Bronchial epithelial cell (primary cell): ENCODE data around the gene OR5M11. TPM values are rescaled to one million over a fixed set of nuclear protein-coding genes. Genes with fewer than 3 reads are reported as not detected.
"Not testable (repeated sequence)": the region's sequence is repeated elsewhere in the genome, so short reads cannot be mapped to it uniquely, and the experiment has no call there.

Source experiments
- DNase-seq: peaks from one replicate; pipeline ENCODE4 v3.0.0-alpha.2; 2010; ENCODE audit warnings: low read depth
- FAIRE-seq: peaks from 2 replicates; lab custom pipeline; 2011; peaks lifted over from hg19 to GRCh38; lab: Jason Lieb, UNC
- H3K27me3 ChIP-seq: 2 replicates; pipeline ENCODE4 v1.5.1; 2011; ENCODE audit warnings: low read length; ENCODE audit not compliant: control insufficient read depth, insufficient read depth
- H3K36me3 ChIP-seq: 2 replicates; pipeline ENCODE4 v1.5.1; 2011; ENCODE audit warnings: low read length; ENCODE audit not compliant: control insufficient read depth, insufficient read depth
- H3K4me3 ChIP-seq: 2 replicates; pipeline ENCODE4 v1.5.1; 2011; ENCODE audit warnings: mild to moderate bottlenecking, low read depth, low read length, control low read depth
- total RNA-seq: library from RNA; depleted of rRNA; stranded (reverse); fragments of >200 nt; gene quantifications from 2 replicates; pipeline ENCODE4 v1.2.1, GENCODE V29; 2014
- TF ChIP-seq, protein P1 (sequence below): IDR thresholded peaks from 2 replicates; pipeline ENCODE4 v1.5.1; 2011; ENCODE audit warnings: mild to moderate bottlenecking, moderate library complexity, low read length, control low read depth, inconsistent platforms; ENCODE audit not compliant: insufficient read depth, severe bottlenecking

OR5M11 gene
- total RNA-seq: not detected in 2 replicates

DNA sequence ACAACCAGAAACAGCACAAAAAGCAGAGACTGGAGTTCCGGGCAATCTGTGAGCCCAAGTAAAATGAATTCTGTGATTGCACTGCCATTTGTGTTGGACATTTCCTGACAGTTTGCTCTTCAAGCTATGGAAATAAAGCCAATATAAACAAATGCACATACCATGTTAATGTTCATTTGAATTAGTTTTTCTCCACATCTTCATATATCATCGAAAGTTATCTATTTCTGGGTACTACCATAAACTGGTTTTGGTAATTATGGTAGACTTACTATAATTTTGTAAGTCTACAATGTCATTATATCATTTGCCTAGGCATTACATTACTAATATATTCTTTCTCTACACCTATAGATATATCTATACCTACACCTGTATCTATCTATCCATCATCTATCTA lies at the start of gene OR5M11:
Gene OR5M11 (minus strand): TSS at position 101 of the 400 bp plus-strand sequence. CDS start 0 bp downstream, at position 101.
- H3K4me3 ChIP-seq: no peak within 1 kb of the TSS
- TF ChIP-seq, protein P1, sequence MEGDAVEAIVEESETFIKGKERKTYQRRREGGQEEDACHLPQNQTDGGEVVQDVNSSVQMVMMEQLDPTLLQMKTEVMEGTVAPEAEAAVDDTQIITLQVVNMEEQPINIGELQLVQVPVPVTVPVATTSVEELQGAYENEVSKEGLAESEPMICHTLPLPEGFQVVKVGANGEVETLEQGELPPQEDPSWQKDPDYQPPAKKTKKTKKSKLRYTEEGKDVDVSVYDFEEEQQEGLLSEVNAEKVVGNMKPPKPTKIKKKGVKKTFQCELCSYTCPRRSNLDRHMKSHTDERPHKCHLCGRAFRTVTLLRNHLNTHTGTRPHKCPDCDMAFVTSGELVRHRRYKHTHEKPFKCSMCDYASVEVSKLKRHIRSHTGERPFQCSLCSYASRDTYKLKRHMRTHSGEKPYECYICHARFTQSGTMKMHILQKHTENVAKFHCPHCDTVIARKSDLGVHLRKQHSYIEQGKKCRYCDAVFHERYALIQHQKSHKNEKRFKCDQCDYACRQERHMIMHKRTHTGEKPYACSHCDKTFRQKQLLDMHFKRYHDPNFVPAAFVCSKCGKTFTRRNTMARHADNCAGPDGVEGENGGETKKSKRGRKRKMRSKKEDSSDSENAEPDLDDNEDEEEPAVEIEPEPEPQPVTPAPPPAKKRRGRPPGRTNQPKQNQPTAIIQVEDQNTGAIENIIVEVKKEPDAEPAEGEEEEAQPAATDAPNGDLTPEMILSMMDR: no peak
- no peak for FAIRE-seq

DNA sequence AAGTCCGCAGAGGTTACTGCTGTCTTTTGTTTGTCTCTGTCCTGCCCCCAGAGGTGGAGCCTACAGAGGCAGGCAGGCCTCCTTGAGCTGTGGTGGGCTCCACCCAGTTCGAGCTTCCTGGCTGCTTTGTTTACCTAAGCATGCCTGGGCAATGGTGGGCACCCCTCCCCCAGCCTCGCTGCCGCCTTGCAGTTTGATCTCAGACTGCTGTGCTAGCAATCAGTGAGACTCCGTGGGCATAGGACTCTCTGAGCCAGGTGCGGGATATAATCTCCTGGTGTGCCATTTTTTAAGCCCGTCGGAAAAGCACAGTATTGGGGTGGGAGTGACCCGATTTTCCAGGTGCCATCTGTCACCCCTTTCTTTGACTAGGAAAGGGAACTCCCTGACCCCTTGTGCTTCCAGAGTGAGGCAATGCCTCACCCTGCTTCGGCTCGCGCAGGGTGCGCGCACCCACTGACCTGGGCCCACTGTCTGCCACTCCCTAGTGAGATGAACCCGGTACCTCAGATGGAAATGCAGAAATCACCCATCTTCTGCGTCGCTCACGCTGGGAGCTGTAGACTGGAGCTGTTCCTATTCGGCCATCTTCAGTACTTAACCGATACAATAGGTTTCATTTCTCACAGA lies 49.1 kb upstream of the OR5M11 start:
- DNase-seq, H3K4me3 ChIP-seq, H3K27me3 ChIP-seq, H3K36me3 ChIP-seq, FAIRE-seq: not testable (repeated sequence)

More for the DNA sequence above, at the start of gene OR5M11:
- no peaks in the 10 kb centered on the region for H3K36me3 ChIP-seq
- no peak for DNase-seq
- no peaks in the 10 kb centered on the region for H3K27me3 ChIP-seq

DNA sequence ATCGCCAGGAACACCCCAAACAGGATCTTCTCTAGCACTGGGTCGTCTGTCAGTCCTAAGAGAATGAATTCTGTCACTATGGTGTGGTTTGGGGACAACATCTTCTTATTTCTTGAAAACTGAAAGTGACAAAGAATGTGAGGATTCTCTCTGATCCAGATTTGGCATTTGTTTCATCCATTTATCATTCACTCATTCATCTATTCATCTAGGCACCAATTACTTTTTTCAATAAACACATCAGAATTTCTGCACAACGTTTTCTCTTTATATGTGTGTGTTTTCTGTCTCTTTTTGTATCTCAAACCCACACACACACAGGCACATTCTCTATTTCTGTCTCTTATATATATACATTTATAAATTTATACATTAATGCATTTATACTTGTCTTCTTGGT lies 34.6 kb upstream of the OR5M11 start, which contains the start of gene OR5M10:
Gene OR5M10 (minus strand): TSS at position 101 of the 400 bp plus-strand sequence. CDS start 0 bp downstream, at position 101.
- no peaks in the 10 kb centered on the region for H3K27me3 ChIP-seq
- no peaks in the 10 kb centered on the region for H3K36me3 ChIP-seq
- FAIRE-seq: no peak
- DNase-seq: no peak
- TF ChIP-seq, protein P1: no peak
- H3K4me3 ChIP-seq: no peak within 1 kb of the TSS

DNA sequence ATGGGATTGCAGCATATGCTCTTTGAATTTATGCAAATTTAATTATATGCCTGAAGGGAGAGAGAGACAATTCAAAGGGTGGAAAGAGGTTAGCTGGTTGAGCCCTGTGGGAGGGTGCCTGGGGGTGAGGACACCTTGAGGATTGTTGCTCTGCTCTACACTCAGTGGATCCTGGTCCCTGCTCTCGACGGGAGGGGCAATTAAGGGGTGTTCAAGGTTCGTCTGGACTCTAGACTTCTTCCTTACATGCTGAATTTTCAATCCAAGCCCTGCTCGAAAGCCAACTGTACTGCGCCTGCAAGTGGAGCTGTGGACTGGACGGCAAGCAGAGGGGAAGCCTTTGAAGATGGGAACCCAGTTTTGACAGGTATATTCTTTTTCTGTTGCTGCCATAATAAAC lies 15.5 kb upstream of the OR5M11 start:
- DNase-seq: no peak
- H3K36me3 ChIP-seq: no peaks in the 10 kb centered on the region
- no peak for FAIRE-seq
- TF ChIP-seq, protein P1: no peak
- no peak overlapping the region for H3K4me3 ChIP-seq
- no peaks in the 10 kb centered on the region for H3K27me3 ChIP-seq

DNA sequence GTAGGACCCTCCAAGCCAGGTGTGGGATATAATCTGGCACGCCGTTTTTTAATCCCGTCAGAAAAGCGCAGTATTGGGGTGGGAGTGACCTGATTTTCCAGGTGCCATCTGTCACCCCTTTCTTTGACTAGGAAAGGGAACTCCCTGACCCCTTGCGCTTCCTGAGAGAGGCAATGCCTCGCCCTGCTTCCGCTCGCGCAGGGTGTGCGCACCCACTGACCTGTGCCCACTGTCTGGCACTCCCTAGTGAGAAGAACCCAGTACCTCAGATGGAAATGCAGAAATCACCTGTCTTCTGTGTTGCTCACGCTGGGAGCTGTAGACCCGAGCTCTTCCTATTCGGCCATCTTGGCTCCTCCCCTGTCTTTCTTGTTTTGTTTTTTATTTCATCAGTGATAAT lies 11.6 kb upstream of the OR5M11 start:
- DNase-seq, H3K27me3 ChIP-seq, H3K36me3 ChIP-seq, H3K4me3 ChIP-seq, FAIRE-seq: not testable (repeated sequence)

DNA sequence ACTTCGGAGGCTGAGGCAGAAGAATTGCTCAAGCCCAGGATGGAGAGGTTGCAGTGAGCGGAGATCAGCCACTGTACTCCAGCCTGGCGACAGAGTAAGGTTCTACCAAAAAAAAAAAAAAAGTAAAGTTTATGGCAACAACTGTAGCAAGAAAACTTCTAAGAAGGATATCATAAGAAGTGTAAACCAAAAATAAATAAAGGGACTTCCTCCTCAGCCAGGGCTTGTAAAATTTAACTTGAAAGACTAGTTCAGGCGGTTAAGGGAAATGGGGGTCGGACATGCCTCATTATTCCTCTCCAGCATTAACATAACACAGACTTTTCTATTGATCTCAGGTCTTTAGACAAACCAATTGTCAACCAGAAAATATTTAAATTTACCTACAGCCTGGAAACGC lies 2.5 kb upstream of the OR5M11 start:
- no peak for FAIRE-seq
- H3K36me3 ChIP-seq: no peaks in the 10 kb centered on the region
- H3K27me3 ChIP-seq: no peaks in the 10 kb centered on the region
- DNase-seq: no peak
- TF ChIP-seq, protein P1: no peak
- H3K4me3 ChIP-seq: no peak overlapping the region

DNA sequence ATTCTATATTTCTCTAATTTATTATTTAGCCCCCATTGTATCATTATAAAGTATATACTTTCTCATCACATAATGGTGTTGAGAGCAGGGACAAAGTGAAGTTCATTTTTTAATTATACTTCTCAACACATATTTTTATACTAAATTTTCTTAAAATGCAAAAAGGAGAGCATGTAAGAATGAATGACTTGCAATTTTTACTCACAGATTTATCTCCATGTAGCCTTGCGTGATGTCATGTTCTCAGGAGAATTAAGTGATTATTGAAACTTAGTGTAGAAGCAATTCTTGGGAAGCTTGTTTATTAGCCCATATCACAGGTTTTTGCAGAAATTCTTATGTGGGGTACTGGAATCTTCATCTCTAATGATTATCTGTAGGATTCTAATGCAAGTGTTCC lies 682 bp upstream of the OR5M11 start:
- TF ChIP-seq, protein P1: no peak
- DNase-seq (no peak), FAIRE-seq (no peak)
- Histone ChIP-seq H3K27me3 (no peaks in the 10 kb centered on the region), H3K36me3 (no peaks in the 10 kb centered on the region), H3K4me3 (no peak overlapping the region)
